Measurements from ENCODE around the gene SURF4. TPM values are rescaled to one million over a fixed set of nuclear protein-coding genes. Genes with fewer than 3 reads are reported as not detected.

Gene SURF4
- total and polyA plus RNA-seq, 8 donors: 26.4 to 200 (median 132) TPM

DNA sequence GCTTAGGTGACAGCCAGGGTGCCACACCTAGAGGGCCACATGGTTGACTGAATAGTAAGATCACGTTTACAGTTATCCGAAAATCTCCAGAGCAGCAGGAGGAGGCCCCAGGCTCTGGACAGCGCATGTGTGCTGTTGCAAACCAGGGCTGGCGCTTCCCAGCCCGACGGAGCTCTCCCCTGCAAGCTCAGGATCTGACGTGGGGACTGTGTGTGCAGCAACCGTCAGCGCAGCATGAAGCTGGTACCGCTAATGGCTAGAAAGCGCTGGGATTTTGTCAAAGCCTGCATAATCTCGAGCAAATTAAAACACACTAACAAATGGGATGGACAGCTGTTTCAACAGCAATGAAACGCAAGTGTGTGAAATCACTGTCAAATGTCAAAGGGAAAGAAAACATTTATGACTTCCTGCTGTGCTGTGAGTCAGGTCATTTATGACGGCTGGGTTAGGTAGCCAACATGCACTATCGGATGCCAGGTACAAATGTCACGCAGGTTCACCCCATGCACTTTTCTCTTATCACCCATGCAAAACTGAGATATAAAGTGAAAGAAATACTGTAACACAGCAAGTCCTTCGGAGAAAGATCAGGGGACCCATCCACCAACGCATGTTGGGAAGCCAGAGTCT, 7.5 kb downstream of the SURF4 start:
- Histone ChIP-seq H3K9me3 (no peaks in the 10 kb centered on the region), H3K4me3 (peak overlapping the region in 1 of 4 donors; percentile 25), H3K4me1 (peaks cover 63 to 88% (median 70%) of the 10 kb centered on the region in 4 donors), H3K27me3 (no peaks in the 10 kb centered on the region), H3K36me3 (peaks cover 61 to 78% (median 71%) of the 10 kb centered on the region in 4 donors), H3K27ac (peak overlapping the region; percentile 60 to 75 (median 63))
- peak in 1 of 2 donors; percentile 64 for DNase-seq
- peak in 1 of 3 donors; percentile 65 for TF ChIP-seq POLR2AphosphoS5 (IDR thresholded peaks at IDR 0.05)
- TF ChIP-seq, protein P1, sequence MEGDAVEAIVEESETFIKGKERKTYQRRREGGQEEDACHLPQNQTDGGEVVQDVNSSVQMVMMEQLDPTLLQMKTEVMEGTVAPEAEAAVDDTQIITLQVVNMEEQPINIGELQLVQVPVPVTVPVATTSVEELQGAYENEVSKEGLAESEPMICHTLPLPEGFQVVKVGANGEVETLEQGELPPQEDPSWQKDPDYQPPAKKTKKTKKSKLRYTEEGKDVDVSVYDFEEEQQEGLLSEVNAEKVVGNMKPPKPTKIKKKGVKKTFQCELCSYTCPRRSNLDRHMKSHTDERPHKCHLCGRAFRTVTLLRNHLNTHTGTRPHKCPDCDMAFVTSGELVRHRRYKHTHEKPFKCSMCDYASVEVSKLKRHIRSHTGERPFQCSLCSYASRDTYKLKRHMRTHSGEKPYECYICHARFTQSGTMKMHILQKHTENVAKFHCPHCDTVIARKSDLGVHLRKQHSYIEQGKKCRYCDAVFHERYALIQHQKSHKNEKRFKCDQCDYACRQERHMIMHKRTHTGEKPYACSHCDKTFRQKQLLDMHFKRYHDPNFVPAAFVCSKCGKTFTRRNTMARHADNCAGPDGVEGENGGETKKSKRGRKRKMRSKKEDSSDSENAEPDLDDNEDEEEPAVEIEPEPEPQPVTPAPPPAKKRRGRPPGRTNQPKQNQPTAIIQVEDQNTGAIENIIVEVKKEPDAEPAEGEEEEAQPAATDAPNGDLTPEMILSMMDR (IDR thresholded peaks at IDR 0.05): no peak
- intact Hi-C loops (cut with DNase I; ENCODE audit: low total_unique reads): no loop called here
- 21 to 44% (median 37%) methylated on average over 18 of the region's 18 CpGs for WGBS, 5 donors

DNA sequence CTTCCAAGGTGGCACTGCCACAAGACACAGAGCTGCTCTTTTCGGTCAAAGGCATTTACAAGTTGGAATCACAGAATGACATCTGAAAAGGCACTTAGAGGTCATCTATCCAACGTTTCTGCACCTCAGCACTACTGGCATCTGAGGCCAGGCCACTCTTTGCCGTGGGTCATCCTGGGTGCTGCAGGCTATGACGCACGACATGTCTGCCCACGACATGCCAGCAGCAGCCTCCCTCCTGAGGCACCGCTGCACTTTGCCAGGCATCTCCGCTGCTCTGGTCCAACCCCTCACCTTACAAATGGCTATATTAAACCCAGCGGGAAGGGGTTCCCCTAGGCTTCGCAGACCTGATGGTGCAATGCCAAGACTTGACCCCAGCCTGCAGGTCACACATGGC, 8.1 kb downstream of the SURF4 start:
- TF ChIP-seq POLR2A (IDR thresholded peaks at IDR 0.05) (no peak), EP300 (IDR thresholded peaks at IDR 0.05) (no peak), POLR2AphosphoS5 (IDR thresholded peaks at IDR 0.05) (no peak)
- TF ChIP-seq, protein P1 (IDR thresholded peaks at IDR 0.05): no peak
- Histone ChIP-seq H3K36me3 (peaks cover 61 to 78% (median 71%) of the 10 kb centered on the region in 4 donors), H3K4me1 (peaks cover 57 to 82% (median 64%) of the 10 kb centered on the region in 4 donors), H3K27me3 (no peaks in the 10 kb centered on the region), H3K9me3 (no peaks in the 10 kb centered on the region), H3K4me3 (peak overlapping the region in 1 of 4 donors; percentile 25), H3K27ac (peak overlapping the region; percentile 60 to 75 (median 63))
- intact Hi-C loops (cut with DNase I; ENCODE audit: low total_unique reads): no loop called here
- whole genome bisulfite sequencing, 5 donors: 63 to 77% (median 74%) methylated on average over 10 of the region's 10 CpGs
- DNase-seq: no peak

DNA sequence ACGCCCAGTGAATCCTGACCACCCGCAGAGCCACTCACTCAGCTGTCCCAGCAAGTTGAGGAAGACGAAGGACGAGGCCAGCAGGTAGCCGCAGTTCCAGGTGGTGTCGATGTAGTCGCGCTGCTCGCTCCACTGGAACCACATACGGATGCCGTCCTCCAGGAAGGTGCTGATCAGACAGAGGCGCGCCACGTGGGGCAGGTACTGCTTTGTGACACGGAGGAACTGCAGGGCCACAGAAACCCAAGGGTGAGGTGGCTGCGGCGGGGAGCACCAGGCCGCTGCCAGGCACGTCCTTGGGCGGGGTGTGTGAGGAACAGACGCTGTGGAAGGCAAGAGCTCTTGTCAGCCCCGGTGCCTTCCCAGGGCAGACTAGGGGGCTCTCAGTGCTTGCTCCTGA, 8.6 kb downstream of the SURF4 start:
- no peaks in the 10 kb centered on the region for H3K9me3 ChIP-seq
- H3K27ac ChIP-seq: peak overlapping the region in 4 of 5 donors; percentile 60 to 75 (median 68)
- peaks cover 51 to 77% (median 58%) of the 10 kb centered on the region in 4 donors for H3K4me1 ChIP-seq
- H3K27me3 ChIP-seq: no peaks in the 10 kb centered on the region
- intact Hi-C loops (cut with DNase I; ENCODE audit: low total_unique reads): no loop called here
- no peak overlapping the region for H3K4me3 ChIP-seq
- 77 to 89% (median 86%) methylated on average over 17 to 22 of the region's 22 CpGs for WGBS, 5 donors
- no peak for DNase-seq
- peaks cover 63 to 78% (median 71%) of the 10 kb centered on the region in 4 donors for H3K36me3 ChIP-seq
- TF ChIP-seq, protein P1 (IDR thresholded peaks at IDR 0.05): no peak
- TF ChIP-seq EP300 (IDR thresholded peaks at IDR 0.05) (no peak), POLR2A (IDR thresholded peaks at IDR 0.05) (no peak), POLR2AphosphoS5 (IDR thresholded peaks at IDR 0.05) (no peak)

DNA sequence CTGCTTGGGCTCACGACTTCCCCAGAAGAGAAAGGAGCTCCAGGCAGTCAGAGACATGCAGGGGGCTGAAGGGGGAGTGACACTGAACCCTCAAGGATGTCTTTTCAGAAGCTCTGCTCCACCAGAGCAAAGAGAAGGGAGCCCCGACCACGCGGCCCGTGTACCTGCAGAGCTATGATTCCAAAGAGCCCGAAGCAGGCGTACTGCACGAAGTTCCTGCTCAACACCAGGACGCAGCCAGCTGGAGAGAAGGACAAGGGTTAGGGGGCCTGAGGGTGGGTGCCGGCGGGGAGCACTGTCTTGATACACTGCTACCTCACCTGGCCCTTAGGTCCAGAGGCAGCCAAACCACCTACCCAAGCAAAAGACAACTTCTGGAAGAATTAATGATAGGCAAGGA, 9.4 kb downstream of the SURF4 start:
- H3K4me3 ChIP-seq: no peak overlapping the region
- no peak for DNase-seq
- peaks cover 71 to 83% (median 77%) of the 10 kb centered on the region in 4 donors for H3K36me3 ChIP-seq
- 87 to 94% (median 91%) methylated on average over 11 of the region's 11 CpGs for WGBS, 5 donors
- intact Hi-C loops (cut with DNase I; ENCODE audit: low total_unique reads): no loop called here
- H3K9me3 ChIP-seq: no peaks in the 10 kb centered on the region
- H3K4me1 ChIP-seq: peaks cover 43 to 69% (median 51%) of the 10 kb centered on the region in 4 donors
- no peak overlapping the region for H3K27ac ChIP-seq
- no peaks in the 10 kb centered on the region for H3K27me3 ChIP-seq
- TF ChIP-seq EP300 (IDR thresholded peaks at IDR 0.05): no peak
- TF ChIP-seq POLR2AphosphoS5 (IDR thresholded peaks at IDR 0.05): no peak
- TF ChIP-seq POLR2A (IDR thresholded peaks at IDR 0.05): no peak
- TF ChIP-seq, protein P1 (IDR thresholded peaks at IDR 0.05): no peak
